Hippocampal formation (tissue), 2 donors: ENCODE results near the gene SETSIP.
"Not testable (repeated sequence)": the region's sequence is repeated elsewhere in the genome, so short reads cannot be mapped to it uniquely, and the experiment has no call there.

Source experiments
- DNase-seq, 2 donors: peaks; one replicate each; lab custom pipeline; 2025; lab: John Stamatoyannopoulos, UW

The SETSIP gene

GRCh38 chr1:92075311-92075710 lies at the start of gene SETSIP:
SETSIP (minus strand) TSS chr1:92075411; CDS start chr1:92075411, 0 bp downstream.
- no peak for DNase-seq

GRCh38 chr1:92123868-92124267 lies 48.7 kb upstream of the SETSIP start:
- DNase-seq: no peak

GRCh38 chr1:92118826-92119225 lies 43.6 kb upstream of the SETSIP start:
- DNase-seq: no peak

GRCh38 chr1:92117526-92117925 lies 42.3 kb upstream of the SETSIP start:
- no peak for DNase-seq

GRCh38 chr1:92108631-92109030 lies 33.4 kb upstream of the SETSIP start:
- no peak for DNase-seq

GRCh38 chr1:92105546-92106081 lies 30.4 kb upstream of the SETSIP start:
- no peak for DNase-seq

- DNase-seq: no peak
Measured at GRCh38 chr1:92096317-92096716, 21.1 kb upstream of the SETSIP start.

GRCh38 chr1:92095874-92096273 lies 20.7 kb upstream of the SETSIP start:
- DNase-seq: no peak

GRCh38 chr1:92094595-92094994 lies 19.4 kb upstream of the SETSIP start:
- no peak for DNase-seq

GRCh38 chr1:92094090-92094489 lies 18.9 kb upstream of the SETSIP start:
- DNase-seq: no peak

GRCh38 chr1:92091625-92092024 lies 16.4 kb upstream of the SETSIP start:
- no peak for DNase-seq

GRCh38 chr1:92087542-92087941 lies 12.3 kb upstream of the SETSIP start:
- DNase-seq: no peak

- no peak for DNase-seq
Measured at GRCh38 chr1:92085727-92086126, 10.5 kb upstream of the SETSIP start.

- no peak for DNase-seq
Measured at GRCh38 chr1:92084651-92085050, 9.4 kb upstream of the SETSIP start.

GRCh38 chr1:92081031-92081430 lies 5.8 kb upstream of the SETSIP start:
- no peak for DNase-seq

- peak; percentile 77 to 87 for DNase-seq
Measured at GRCh38 chr1:92080128-92080985, 5.1 kb upstream of the SETSIP start, which contains the start of gene BTBD8. BTBD8 (plus strand) TSS chr1:92080345; CDS start chr1:92080572, 227 bp downstream.

GRCh38 chr1:92079441-92079840 lies 4.2 kb upstream of the SETSIP start:
- DNase-seq: no peak

GRCh38 chr1:92078077-92078476 lies 2.9 kb upstream of the SETSIP start:
- not testable (repeated sequence) for DNase-seq

GRCh38 chr1:92076363-92076762 lies 1.2 kb upstream of the SETSIP start:
- no peak for DNase-seq

- DNase-seq: not testable (repeated sequence)
Measured at GRCh38 chr1:92074446-92074845, 765 bp downstream of the SETSIP start.

GRCh38 chr1:92070892-92071291 lies 4.3 kb downstream of the SETSIP start:
- no peak for DNase-seq

GRCh38 chr1:92066321-92066720 lies 8.9 kb downstream of the SETSIP start:
- DNase-seq: no peak

GRCh38 chr1:92065042-92065441 lies 10.2 kb downstream of the SETSIP start:
- no peak for DNase-seq
